Measurements from ENCODE around the gene KBTBD8.

DNA sequence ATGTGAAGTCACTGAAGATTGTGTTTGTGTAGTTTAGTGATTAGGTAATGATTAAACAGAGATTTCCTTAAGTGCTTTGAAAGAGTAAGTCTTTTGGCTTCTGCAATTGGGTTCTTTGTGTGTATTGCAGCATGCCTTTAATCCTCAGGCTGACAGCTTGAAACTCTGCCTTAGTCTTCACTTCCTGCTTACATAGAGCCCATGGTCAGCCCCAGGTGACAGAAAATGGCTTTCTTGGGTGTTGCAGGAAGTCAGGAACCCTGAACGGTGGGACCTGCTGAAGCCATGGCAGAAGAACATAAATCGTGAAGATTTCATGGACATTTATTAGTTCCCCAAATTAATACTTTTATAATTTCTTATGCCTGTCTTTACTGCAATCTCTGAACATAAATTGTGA lies 61.3 kb downstream of the KBTBD8 start:
- TF ChIP-seq ZFP3 (CRISPR knock-in tag; IDR thresholded peaks at IDR 0.05): no peak
- TF ChIP-seq GLIS3 (CRISPR knock-in tag; IDR thresholded peaks at IDR 0.05): no peak
- TF ChIP-seq, protein P1, sequence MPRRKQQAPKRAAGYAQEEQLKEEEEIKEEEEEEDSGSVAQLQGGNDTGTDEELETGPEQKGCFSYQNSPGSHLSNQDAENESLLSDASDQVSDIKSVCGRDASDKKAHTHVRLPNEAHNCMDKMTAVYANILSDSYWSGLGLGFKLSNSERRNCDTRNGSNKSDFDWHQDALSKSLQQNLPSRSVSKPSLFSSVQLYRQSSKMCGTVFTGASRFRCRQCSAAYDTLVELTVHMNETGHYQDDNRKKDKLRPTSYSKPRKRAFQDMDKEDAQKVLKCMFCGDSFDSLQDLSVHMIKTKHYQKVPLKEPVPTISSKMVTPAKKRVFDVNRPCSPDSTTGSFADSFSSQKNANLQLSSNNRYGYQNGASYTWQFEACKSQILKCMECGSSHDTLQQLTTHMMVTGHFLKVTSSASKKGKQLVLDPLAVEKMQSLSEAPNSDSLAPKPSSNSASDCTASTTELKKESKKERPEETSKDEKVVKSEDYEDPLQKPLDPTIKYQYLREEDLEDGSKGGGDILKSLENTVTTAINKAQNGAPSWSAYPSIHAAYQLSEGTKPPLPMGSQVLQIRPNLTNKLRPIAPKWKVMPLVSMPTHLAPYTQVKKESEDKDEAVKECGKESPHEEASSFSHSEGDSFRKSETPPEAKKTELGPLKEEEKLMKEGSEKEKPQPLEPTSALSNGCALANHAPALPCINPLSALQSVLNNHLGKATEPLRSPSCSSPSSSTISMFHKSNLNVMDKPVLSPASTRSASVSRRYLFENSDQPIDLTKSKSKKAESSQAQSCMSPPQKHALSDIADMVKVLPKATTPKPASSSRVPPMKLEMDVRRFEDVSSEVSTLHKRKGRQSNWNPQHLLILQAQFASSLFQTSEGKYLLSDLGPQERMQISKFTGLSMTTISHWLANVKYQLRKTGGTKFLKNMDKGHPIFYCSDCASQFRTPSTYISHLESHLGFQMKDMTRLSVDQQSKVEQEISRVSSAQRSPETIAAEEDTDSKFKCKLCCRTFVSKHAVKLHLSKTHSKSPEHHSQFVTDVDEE (CRISPR knock-in tag; IDR thresholded peaks at IDR 0.05): no peak
- TF ChIP-seq, protein P2, sequence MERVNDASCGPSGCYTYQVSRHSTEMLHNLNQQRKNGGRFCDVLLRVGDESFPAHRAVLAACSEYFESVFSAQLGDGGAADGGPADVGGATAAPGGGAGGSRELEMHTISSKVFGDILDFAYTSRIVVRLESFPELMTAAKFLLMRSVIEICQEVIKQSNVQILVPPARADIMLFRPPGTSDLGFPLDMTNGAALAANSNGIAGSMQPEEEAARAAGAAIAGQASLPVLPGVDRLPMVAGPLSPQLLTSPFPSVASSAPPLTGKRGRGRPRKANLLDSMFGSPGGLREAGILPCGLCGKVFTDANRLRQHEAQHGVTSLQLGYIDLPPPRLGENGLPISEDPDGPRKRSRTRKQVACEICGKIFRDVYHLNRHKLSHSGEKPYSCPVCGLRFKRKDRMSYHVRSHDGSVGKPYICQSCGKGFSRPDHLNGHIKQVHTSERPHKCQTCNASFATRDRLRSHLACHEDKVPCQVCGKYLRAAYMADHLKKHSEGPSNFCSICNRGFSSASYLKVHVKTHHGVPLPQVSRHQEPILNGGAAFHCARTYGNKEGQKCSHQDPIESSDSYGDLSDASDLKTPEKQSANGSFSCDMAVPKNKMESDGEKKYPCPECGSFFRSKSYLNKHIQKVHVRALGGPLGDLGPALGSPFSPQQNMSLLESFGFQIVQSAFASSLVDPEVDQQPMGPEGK (CRISPR knock-in tag; IDR thresholded peaks at IDR 0.05; ENCODE audit: borderline replicate concordance): no peak
- no peak for TF ChIP-seq TCF4 (CRISPR knock-in tag; IDR thresholded peaks at IDR 0.05; ENCODE audit: borderline replicate concordance)
- TF ChIP-seq CSDC2 (CRISPR knock-in tag; IDR thresholded peaks at IDR 0.05): no peak

All from SK-N-SH treated with all-trans-retinoic acid at 6 μM for 48 hours (cell line).